ENCODE measurements around the gene DPP3.

DNA sequence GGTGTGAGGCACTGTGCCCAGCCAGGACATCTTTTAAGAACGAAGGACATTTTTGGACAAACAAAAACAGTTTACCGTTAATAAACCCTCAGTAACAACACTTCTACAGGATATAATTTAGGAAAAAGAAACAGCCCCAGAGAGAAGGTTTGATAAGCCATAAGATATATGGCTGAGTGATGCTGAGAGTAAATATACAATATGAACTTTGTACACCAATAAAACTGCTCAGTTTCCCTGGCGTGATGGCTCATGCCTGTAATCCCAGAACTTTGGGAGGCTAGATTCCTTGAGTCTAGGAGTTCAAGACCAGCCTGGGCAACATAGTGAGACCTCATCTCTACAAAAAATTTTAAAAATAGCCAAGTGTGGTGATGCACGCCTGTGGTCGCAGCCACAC is 18.3 kb downstream of the DPP3 start:
- TF ChIP-seq, protein P1, sequence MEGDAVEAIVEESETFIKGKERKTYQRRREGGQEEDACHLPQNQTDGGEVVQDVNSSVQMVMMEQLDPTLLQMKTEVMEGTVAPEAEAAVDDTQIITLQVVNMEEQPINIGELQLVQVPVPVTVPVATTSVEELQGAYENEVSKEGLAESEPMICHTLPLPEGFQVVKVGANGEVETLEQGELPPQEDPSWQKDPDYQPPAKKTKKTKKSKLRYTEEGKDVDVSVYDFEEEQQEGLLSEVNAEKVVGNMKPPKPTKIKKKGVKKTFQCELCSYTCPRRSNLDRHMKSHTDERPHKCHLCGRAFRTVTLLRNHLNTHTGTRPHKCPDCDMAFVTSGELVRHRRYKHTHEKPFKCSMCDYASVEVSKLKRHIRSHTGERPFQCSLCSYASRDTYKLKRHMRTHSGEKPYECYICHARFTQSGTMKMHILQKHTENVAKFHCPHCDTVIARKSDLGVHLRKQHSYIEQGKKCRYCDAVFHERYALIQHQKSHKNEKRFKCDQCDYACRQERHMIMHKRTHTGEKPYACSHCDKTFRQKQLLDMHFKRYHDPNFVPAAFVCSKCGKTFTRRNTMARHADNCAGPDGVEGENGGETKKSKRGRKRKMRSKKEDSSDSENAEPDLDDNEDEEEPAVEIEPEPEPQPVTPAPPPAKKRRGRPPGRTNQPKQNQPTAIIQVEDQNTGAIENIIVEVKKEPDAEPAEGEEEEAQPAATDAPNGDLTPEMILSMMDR (IDR thresholded peaks at IDR 0.05), result no peak
- no peak for TF ChIP-seq POLR2AphosphoS5 (IDR thresholded peaks at IDR 0.05; ENCODE audit: low read depth, low read length)
- TF ChIP-seq TCF7L2 (IDR thresholded peaks at IDR 0.05; ENCODE audit: low read depth, low read length), result no peak
- TF ChIP-seq SIN3A (IDR thresholded peaks at IDR 0.05; ENCODE audit: borderline replicate concordance, insufficient read depth, low read depth, low read length), result no peak
- no peak for TF ChIP-seq REST (IDR thresholded peaks at IDR 0.05; ENCODE audit: insufficient read depth in 1 of 2, low read depth in 2 of 2, low read length in 1 of 2)

Measured in Panc1 (cell line).